ENCODE data around the gene CDKN2AIPNL.

CDKN2AIPNL gene

GRCh38 chr5:134411546-134412266 lies at the start of gene CDKN2AIPNL:
TSS of gene CDKN2AIPNL (minus strand) at chr5:134411881. CDS start at chr5:134411854, 27 bp downstream.
- DNase-seq (ENCODE audit: low read depth) = peak; percentile 85

GRCh38 chr5:134460551-134460950 lies 48.9 kb upstream of the CDKN2AIPNL start:
- no peak for DNase-seq (ENCODE audit: low read depth)

GRCh38 chr5:134459491-134459890 lies 47.8 kb upstream of the CDKN2AIPNL start:
- DNase-seq (ENCODE audit: low read depth) = no peak

DNA sequence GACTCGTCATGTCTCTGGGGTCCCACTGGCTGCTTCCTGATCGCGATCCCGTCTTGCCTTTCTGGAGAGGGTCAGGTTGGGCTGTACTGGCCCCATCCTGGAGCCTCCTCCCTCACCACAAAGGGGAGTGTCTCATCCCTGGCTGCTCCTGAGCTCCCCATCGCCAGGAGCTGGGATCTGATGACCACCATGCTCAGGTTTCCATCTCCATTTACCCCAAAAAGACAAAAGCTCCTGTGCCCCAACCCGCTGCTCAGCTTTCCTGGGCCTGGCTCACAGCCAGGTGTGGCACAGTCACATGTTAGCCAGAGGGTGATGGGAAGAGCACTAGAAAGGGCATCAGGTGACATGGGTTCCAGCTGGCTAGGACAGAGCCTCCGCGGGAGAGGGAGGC lies 47.3 kb upstream of the CDKN2AIPNL start:
- no peak for DNase-seq (ENCODE audit: low read depth)

GRCh38 chr5:134458234-134459009 lies 46.7 kb upstream of the CDKN2AIPNL start:
- DNase-seq (ENCODE audit: low read depth) = no peak

- no peak for DNase-seq (ENCODE audit: low read depth)
Observed at GRCh38 chr5:134457801-134458200, 46.1 kb upstream of the CDKN2AIPNL start.

GRCh38 chr5:134456825-134457224 lies 45.1 kb upstream of the CDKN2AIPNL start:
- no peak for DNase-seq (ENCODE audit: low read depth)

GRCh38 chr5:134455466-134455865 lies 43.8 kb upstream of the CDKN2AIPNL start:
- no peak for DNase-seq (ENCODE audit: low read depth)

DNA sequence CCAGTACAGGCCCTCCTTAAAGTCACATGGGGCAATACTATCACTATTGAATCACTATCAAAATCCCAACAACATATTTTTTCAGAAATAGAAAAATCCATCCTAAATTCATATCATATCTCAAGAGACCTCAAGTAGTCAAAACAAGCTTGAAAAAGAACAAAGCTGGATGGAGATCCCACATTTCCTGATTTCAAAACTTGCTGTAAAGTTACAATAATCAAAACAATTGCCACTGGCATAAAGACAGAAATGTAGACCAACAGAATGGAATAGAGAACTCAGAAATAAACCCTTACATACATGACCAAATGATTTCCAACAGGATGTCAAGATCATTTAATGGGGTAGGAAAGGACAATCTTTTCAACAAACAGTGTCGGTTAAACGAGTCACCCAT lies 41.3 kb upstream of the CDKN2AIPNL start:
- no peak for DNase-seq (ENCODE audit: low read depth)

- DNase-seq (ENCODE audit: low read depth) = no peak
Observed at GRCh38 chr5:134451936-134452505, 40.3 kb upstream of the CDKN2AIPNL start.

GRCh38 chr5:134451225-134451935 lies 39.7 kb upstream of the CDKN2AIPNL start:
- DNase-seq (ENCODE audit: low read depth) = no peak

GRCh38 chr5:134450374-134450773 lies 38.7 kb upstream of the CDKN2AIPNL start:
- DNase-seq (ENCODE audit: low read depth) = no peak

GRCh38 chr5:134449167-134449566 lies 37.5 kb upstream of the CDKN2AIPNL start:
- DNase-seq (ENCODE audit: low read depth) = no peak

DNA sequence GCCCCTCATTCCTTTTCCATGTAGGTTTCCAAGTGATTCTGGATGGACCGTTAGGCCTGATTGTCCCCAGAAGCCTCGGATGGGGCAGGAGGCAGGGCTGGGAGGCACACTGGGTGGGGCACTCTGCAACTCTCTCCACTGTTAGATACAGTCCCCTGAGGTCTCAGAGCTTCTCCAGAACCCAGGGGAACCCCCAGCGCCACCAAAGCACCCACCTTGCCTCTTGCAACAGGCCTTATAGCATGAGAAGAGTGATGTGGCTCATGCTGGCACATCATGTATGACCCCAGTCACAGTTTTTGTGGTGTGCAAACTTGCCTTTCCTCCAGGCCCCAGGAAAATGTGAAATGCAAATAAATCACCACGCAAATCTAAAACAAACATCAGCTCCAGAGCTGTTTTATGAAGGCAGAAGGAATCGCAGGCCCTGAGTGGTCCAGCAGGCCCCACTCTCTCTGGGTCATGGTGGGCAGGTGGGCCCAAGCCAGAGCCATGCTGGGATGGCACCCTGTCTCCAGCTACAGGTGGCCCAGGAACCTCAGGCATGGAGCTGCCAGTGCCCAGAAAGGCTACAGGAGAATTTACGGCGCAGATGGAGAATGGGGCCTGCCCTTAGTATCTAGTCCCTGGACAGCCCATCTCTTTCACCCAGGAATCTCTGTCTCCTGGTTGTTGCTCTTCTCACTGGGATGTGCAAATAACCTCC lies 36.3 kb upstream of the CDKN2AIPNL start:
- DNase-seq (ENCODE audit: low read depth) = no peak

DNA sequence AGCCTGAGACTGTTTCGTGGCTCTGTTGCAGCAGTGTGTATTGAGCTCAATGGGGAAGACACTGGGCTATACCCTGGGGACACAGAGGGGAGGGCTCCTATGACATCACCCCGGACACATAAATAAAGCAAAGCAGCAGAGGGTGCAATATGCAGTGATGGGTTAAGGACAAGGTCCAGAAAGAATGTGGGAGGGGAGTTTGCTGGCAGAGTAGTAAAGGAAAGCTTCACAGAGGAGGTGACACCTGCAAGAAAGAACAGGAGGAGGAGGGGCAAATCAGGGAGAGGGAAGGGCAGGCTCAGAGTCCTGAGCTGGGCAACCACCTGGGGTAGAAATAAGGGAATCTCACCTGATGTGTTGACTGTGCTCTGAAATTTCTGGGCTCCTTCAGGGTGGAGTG lies 35.3 kb upstream of the CDKN2AIPNL start:
- no peak for DNase-seq (ENCODE audit: low read depth)

- no peak for DNase-seq (ENCODE audit: low read depth)
Observed at GRCh38 chr5:134445856-134446818, 34.5 kb upstream of the CDKN2AIPNL start.

GRCh38 chr5:134444941-134445471 lies 33.3 kb upstream of the CDKN2AIPNL start:
- no peak for DNase-seq (ENCODE audit: low read depth)

DNA sequence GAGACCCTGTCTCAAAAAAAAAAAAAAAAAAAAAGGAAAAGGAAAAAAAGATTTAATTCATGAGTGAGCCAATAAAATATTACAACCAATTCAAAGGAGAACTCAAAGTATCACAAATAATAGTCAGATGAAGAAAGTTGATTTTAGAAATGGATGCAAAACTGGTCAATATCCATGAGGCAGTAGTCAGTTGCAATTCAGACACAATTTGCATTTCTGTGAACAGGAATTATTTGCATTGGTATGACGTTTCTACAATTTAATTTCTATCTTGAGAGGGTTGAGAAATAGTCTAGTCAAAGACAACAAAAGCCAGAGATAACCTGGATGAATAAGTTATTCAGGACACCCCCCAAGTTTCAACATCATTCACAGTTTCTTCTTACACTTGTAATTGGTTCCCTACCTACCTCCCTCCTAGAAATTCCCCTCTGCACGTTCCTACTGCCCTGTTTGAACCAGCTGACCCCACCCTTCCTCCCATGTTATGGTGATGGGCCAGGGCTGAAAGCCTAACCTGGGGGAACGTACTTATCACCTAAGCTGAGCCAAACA lies 28.6 kb upstream of the CDKN2AIPNL start:
- no peak for DNase-seq (ENCODE audit: low read depth)

DNA sequence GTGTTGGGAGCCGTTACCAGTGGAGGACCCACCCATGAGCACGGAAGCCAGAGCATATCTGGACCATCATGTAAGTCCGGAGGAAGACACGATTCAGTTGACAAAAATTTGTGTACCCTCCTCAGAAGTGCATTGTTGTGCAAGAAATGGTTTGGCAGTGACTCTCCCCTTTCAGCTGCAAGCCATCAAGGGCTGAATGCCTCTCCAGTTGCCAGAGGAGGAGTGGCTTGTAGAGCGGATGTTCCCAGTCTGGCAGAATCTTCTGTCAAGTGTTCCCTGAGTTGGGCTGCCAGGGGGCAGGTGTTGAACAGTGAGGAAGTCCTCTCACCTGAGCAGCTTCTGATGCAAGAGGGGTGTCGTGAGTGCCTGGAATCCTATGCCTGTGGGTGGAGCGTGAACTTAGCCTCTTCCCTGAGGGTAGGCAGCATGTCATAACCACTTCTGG lies 27.6 kb upstream of the CDKN2AIPNL start:
- no peak for DNase-seq (ENCODE audit: low read depth)

DNA sequence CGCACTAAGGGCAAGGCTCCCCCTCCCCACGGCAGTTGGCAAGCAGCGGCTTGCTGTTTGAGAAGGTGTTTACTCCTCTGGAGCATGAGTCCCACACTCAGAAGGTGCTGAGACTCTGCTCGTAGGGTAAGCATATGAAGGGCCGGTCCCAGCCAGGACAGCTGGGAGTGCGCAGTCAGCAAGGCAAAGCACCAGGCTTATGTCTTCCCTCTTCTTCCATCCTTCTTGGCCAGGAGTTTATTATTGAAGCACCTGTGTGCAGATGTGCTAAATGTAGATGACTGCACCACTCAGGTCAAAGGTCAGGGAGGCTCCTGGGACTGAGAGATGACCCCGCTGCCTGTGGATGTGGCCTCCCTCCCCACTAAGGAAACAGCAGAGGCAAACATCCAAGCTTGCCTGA lies 27.0 kb upstream of the CDKN2AIPNL start:
- no peak for DNase-seq (ENCODE audit: low read depth)

Measured in activated T-helper 9 cell treated with anti-CD3 and anti-CD28 coated beads, Interleukin-2, amount 50 U/mL, for 16 hours (primary cell).